ENCODE measurements around the gene MPP3. TPM values are rescaled to one million over a fixed set of nuclear protein-coding genes. Genes with fewer than 3 reads are reported as not detected.
A peak's percentile ranks its signal among the peaks of the same experiment; 100 is the strongest.

Gene MPP3
- total RNA-seq, 1 donor from 2014 or later, result 5.9 TPM

- Mint-ChIP-seq H3K36me3 (ENCODE audit: unreplicated experiment) (no peaks in the 10 kb centered on the region), H3K4me3 (ENCODE audit: unreplicated experiment) (no peak overlapping the region), H3K27me3 (ENCODE audit: unreplicated experiment) (peaks cover 23% of the 10 kb centered on the region), H3K9me3 (ENCODE audit: unreplicated experiment) (no peaks in the 10 kb centered on the region), H3K4me1 (ENCODE audit: unreplicated experiment) (peaks cover 24% of the 10 kb centered on the region), H3K27ac (ENCODE audit: unreplicated experiment) (no peak overlapping the region)
- no peak for DNase-seq (ENCODE audit: extremely low spot score, unreplicated experiment)
- no peak for TF ChIP-seq CTCF (IDR thresholded peaks at IDR 0.05)
Measured at GRCh38 chr17:43841282-43841681, 8.3 kb upstream of the MPP3 start.

- TF ChIP-seq CTCF (IDR thresholded peaks at IDR 0.05), result peak; percentile 27
- no peak for DNase-seq (ENCODE audit: extremely low spot score, unreplicated experiment)
- H3K36me3 Mint-ChIP-seq (ENCODE audit: unreplicated experiment), result no peaks in the 10 kb centered on the region
- no peak overlapping the region for H3K27ac Mint-ChIP-seq (ENCODE audit: unreplicated experiment)
- H3K4me1 Mint-ChIP-seq (ENCODE audit: unreplicated experiment), result peaks cover 24% of the 10 kb centered on the region
- H3K9me3 Mint-ChIP-seq (ENCODE audit: unreplicated experiment), result no peaks in the 10 kb centered on the region
- no peak overlapping the region for H3K4me3 Mint-ChIP-seq (ENCODE audit: unreplicated experiment)
- H3K27me3 Mint-ChIP-seq (ENCODE audit: unreplicated experiment), result peaks cover 23% of the 10 kb centered on the region
Measured at GRCh38 chr17:43840814-43841213, 7.9 kb upstream of the MPP3 start.

- no peaks in the 10 kb centered on the region for H3K36me3 Mint-ChIP-seq (ENCODE audit: unreplicated experiment)
- H3K4me3 Mint-ChIP-seq (ENCODE audit: unreplicated experiment), result no peak overlapping the region
- H3K27ac Mint-ChIP-seq (ENCODE audit: unreplicated experiment), result no peak overlapping the region
- peaks cover 24% of the 10 kb centered on the region for H3K4me1 Mint-ChIP-seq (ENCODE audit: unreplicated experiment)
- no peak for TF ChIP-seq CTCF (IDR thresholded peaks at IDR 0.05)
- H3K9me3 Mint-ChIP-seq (ENCODE audit: unreplicated experiment), result no peaks in the 10 kb centered on the region
- DNase-seq (ENCODE audit: extremely low spot score, unreplicated experiment), result no peak
- H3K27me3 Mint-ChIP-seq (ENCODE audit: unreplicated experiment), result peaks cover 23% of the 10 kb centered on the region
Measured at GRCh38 chr17:43839670-43840108, 6.7 kb upstream of the MPP3 start.

GRCh38 chr17:43834106-43834505, 1.2 kb upstream of the MPP3 start:
- no peak overlapping the region for H3K27ac Mint-ChIP-seq (ENCODE audit: unreplicated experiment)
- no peak for DNase-seq (ENCODE audit: extremely low spot score, unreplicated experiment)
- peaks cover 15% of the 10 kb centered on the region for H3K27me3 Mint-ChIP-seq (ENCODE audit: unreplicated experiment)
- H3K4me3 Mint-ChIP-seq (ENCODE audit: unreplicated experiment), result peak overlapping the region; percentile 76
- H3K9me3 Mint-ChIP-seq (ENCODE audit: unreplicated experiment), result no peaks in the 10 kb centered on the region
- H3K36me3 Mint-ChIP-seq (ENCODE audit: unreplicated experiment), result peaks cover 6% of the 10 kb centered on the region
- H3K4me1 Mint-ChIP-seq (ENCODE audit: unreplicated experiment), result peaks cover 17% of the 10 kb centered on the region
- TF ChIP-seq CTCF (IDR thresholded peaks at IDR 0.05), result no peak

GRCh38 chr17:43832168-43832975, 574 bp downstream of the MPP3 start:
- Mint-ChIP-seq H3K27me3 (ENCODE audit: unreplicated experiment) (peaks cover 9% of the 10 kb centered on the region), H3K4me3 (ENCODE audit: unreplicated experiment) (peak overlapping the region; percentile 72), H3K27ac (ENCODE audit: unreplicated experiment) (no peak overlapping the region), H3K9me3 (ENCODE audit: unreplicated experiment) (no peaks in the 10 kb centered on the region), H3K4me1 (ENCODE audit: unreplicated experiment) (peaks cover 17% of the 10 kb centered on the region), H3K36me3 (ENCODE audit: unreplicated experiment) (peaks cover 10% of the 10 kb centered on the region)
- TF ChIP-seq CTCF (IDR thresholded peaks at IDR 0.05), result no peak
- no peak for DNase-seq (ENCODE audit: extremely low spot score, unreplicated experiment)

Data from osteocyte (in vitro differentiated cells).